LNCAP (cell line): ENCODE data around the gene ZNF770.

Experiments used
- TF ChIP-seq, protein P1 (sequence below): fragments of 450-650 bp; IDR thresholded peaks from 2 replicates; pipeline ENCODE4 v1.5.1; 2017; ENCODE audit warnings: mild to moderate bottlenecking

ZNF770 gene

DNA sequence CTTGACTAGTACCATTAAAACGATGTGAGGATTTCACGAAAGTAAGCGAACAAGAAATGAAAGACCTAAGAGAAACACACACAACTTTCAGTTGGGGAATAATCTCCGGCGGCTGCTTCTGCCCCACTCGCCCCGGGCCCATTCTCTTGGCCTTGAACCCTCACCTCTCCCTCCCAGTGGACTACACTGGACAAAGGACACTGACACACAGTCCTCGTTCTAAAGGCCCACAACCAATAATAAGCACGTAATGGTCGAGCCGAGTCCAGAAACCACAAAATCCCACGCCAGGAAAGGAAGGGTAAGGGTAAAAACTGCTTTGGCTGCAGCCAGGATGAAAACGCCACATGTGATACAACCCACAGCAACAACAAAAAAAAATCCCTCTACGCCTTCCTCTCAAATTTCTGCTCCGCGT, 469 bp downstream of the ZNF770 start:
- TF ChIP-seq, protein P1, sequence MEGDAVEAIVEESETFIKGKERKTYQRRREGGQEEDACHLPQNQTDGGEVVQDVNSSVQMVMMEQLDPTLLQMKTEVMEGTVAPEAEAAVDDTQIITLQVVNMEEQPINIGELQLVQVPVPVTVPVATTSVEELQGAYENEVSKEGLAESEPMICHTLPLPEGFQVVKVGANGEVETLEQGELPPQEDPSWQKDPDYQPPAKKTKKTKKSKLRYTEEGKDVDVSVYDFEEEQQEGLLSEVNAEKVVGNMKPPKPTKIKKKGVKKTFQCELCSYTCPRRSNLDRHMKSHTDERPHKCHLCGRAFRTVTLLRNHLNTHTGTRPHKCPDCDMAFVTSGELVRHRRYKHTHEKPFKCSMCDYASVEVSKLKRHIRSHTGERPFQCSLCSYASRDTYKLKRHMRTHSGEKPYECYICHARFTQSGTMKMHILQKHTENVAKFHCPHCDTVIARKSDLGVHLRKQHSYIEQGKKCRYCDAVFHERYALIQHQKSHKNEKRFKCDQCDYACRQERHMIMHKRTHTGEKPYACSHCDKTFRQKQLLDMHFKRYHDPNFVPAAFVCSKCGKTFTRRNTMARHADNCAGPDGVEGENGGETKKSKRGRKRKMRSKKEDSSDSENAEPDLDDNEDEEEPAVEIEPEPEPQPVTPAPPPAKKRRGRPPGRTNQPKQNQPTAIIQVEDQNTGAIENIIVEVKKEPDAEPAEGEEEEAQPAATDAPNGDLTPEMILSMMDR: no peak

DNA sequence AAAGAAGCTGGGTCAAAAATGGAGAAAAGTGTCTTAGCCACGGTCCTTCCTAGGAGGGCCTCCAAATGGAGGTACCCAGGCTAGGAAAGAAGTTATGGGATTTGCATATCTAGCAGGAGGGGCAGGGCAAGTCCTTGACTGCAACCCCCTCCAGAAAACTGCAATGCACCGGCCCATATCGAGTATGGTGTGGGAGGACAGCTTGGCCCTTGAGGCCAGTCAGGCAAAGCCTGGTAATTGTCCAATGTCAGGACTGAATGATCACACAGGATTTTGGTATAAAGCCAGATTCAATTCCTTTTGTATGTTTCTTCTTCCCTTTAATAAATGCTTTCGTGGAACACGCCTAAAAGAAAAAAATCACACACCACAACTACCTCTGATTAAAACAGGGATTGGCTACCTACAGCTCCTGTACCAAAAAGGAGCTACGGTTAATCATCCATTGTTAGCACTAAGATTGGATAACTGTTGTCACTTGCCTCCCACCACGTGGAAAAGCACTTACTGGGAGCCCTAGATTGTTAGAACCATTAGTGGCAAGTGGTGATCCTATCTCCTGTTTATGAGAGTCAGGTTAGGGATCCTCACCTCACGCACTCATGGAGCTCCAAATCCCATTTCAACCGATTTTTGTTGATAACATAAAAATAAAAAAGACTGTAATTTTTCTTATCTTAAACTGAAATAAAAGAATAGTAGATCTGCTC, 1.2 kb downstream of the ZNF770 start:
- TF ChIP-seq, protein P1: no peak

DNA sequence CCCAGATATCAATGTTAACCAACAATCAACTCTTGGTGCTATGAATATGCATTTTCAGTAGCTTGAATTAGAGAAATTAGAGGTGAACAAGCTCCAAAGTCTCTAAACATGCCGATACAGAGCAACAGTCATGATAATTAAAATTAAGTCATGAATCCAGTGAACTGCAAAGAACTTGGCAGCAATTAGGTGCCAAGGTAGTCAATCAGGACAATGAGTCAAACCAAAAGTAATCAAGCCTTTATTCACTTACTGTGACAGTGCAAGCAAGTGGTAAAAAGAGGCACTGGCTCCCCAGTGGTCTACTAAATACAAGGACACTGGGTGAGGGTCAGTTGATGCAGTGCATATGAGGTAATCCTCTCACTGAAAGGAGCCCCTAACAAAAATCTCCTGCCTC, 1.8 kb downstream of the ZNF770 start:
- TF ChIP-seq, protein P1: no peak

DNA sequence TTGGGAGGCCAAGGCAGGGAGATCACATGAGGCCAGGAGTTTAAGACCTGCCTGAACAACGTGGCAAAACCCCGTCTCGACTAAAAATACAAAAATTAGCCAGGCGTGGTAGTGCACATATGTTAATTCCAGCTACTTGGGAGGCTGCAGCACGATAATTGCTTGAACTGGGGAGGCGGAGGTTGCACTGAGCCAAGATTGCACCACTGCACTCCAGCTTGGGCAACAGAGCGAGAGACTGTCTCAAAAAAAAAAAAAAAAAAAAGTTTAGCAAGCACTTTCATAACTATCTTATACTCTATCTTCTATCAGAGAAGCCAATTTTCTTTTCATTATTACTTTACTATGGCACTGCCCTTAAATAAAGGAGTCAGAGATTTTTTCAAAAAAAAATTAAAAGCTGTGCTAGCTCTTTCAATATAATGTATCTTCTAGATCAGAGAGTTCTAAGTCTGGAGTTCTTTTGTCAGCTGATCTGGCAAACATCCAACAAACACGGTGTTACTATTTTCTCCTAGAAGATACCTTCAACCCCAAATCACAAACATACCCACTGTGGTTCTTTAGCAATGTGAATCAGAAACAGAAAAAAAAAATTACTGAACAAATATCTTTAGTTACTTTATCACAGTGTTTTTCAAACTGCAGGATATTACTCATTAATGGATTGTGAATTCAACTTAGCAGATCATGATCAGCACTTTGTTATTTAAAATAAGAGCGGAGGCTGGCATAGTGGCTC, 3.0 kb downstream of the ZNF770 start:
- TF ChIP-seq, protein P1: no peak

DNA sequence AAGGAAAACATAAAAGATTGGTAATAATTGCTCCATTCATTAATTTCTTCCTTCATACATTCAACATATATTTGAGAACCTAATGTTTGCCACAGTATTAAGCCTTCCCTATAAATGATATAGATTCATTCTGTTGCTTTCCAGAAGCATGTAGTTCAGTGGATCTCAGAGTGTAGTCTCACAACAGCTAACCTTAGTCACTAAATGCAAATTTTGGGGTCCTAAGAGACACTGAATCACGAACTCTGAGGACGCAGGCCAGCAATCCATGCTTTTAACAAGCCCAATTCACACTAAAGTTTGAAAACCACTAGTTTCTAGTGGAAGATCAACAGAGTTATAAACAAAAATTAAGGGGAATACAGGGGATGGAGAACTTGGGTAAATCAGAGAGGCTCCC, 11.3 kb downstream of the ZNF770 start:
- TF ChIP-seq, protein P1: no peak

DNA sequence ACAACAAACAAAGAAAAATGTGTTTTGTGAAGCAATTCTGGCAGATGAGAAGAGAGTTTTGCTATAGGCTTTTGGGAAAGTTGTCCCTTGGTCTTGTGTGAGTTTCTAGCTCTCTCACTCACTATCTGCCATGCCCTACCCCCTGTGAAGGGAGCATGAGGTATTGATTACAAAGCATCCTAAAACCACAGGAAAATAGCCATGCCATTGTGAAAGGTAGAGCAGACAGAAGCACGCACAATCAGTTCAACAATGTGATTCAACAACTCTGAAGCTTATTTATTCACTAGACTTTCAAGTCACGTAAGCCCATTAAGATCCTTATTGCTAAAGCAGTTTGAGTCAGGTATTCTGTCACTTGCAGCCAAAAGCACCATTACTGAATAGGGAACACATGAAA, 12.0 kb downstream of the ZNF770 start:
- TF ChIP-seq, protein P1: no peak

DNA sequence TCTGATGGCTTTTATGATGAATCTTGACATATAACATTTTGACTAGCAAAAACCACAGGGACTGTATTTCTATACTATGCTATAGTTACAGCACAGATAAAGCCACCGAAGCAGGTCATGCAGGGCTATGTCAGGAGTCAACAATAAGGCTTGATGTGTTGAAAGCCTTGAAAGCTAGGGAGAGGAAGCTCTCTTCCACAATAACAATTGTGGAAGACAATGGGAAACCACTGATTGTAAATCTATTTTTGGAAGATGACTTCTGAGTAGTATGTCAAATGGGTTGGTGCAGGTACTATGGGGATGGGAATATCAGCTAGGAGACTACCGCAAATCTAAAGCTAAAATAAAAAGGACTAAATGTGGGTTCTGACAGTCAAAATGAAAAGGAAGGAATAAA, 14.6 kb downstream of the ZNF770 start:
- TF ChIP-seq, protein P1: no peak
